PFSK-1 (cell line): ENCODE measurements around the gene MRGPRG.

Source experiments
- FOXP2 ChIP-seq: optimal IDR thresholded peaks from 2 replicates; pipeline ENCODE3; 2011; ENCODE audit warnings: borderline replicate concordance, control low read depth, inconsistent platforms; ENCODE audit not compliant: insufficient read depth; ENCODE audit errors: extremely low read length, extremely low read depth
- POLR2AphosphoS5 ChIP-seq: IDR thresholded peaks from 2 replicates; pipeline ENCODE4 v1.6.1; 2012; ENCODE audit warnings: low read depth, mild to moderate bottlenecking, control low read depth, low read length, moderate library complexity
- REST ChIP-seq, 2 experiments: IDR thresholded peaks; 2 replicates each; pipeline versions ENCODE4 v1.6.1 to v1.8.0; 2011 to 2012; ENCODE audit warnings: low read depth in 2 of 2, low read length in 2 of 2, control low read depth in 1 of 2, inconsistent platforms in 1 of 2, mild to moderate bottlenecking in 1 of 2, moderate library complexity in 1 of 2; ENCODE audit not compliant: insufficient read depth in 1 of 2
- SIN3A ChIP-seq: IDR thresholded peaks from 2 replicates; pipeline ENCODE4 v1.6.1; 2012; ENCODE audit warnings: mild to moderate bottlenecking, low read length, moderate library complexity, borderline replicate concordance; ENCODE audit not compliant: insufficient read depth
- TAF1 ChIP-seq: IDR thresholded peaks from 2 replicates; pipeline ENCODE4 v1.6.1; 2012; ENCODE audit warnings: low read length, control low read depth, borderline replicate concordance; ENCODE audit not compliant: insufficient read depth

DNA sequence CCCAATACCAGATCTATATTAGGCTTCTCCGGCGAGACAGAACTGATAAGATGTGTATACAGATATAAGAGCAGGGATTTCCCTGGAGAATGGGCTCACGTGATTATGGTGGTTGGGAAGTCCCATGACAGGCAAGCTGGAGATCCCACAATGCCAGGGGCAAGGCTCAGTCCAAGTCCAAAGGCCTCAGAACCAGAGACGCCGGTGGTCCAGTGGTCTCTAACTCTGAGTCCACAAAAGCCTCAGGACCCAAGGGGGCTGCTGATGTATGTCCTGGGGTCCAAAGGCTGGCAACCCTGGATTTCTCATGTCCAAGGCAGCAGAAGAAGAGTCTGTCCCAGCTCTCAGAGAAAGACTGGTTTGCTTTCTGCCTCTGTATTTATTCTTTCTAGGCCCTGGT lies 37.7 kb downstream of the MRGPRG start:
- TF ChIP-seq SIN3A (no peak), TAF1 (no peak), REST (IDR thresholded peaks at IDR 0.05; ENCODE audit: insufficient read depth in 1 of 2, low read depth in 2 of 2, low read length in 2 of 2) (no peak), POLR2AphosphoS5 (no peak), FOXP2 (no peak)
